WERI-Rb-1 (cell line): ENCODE measurements around the gene TXK.

Experiments
- DNase-seq: peaks from one replicate; pipeline ENCODE4 v3.0.0-alpha.2; 2020
- H3K27ac ChIP-seq: fragments of 250-450 bp; sonication (Bioruptor Pico); 2 replicates; pipeline ENCODE4 v1.5.1; 2020; ENCODE audit warnings: mild to moderate bottlenecking, moderate library complexity
- H3K27me3 ChIP-seq: fragments of 250-450 bp; sonication (Bioruptor Pico); 2 replicates; pipeline ENCODE4 v1.5.1; 2021; ENCODE audit warnings: mild to moderate bottlenecking, low read depth, moderate library complexity; ENCODE audit not compliant: insufficient read depth, severe bottlenecking
- H3K36me3 ChIP-seq: fragments of 250-450 bp; sonication (Bioruptor Pico); 2 replicates; pipeline ENCODE4 v1.5.1; 2020; ENCODE audit warnings: mild to moderate bottlenecking, moderate library complexity
- H3K4me3 ChIP-seq: 2 replicates; pipeline ENCODE4 v1.5.1; 2011; ENCODE audit warnings: low read depth, mild to moderate bottlenecking, control low read depth, low read length
- H3K9me3 ChIP-seq: fragments of 250-450 bp; sonication (Bioruptor Pico); 2 replicates; pipeline ENCODE4 v1.5.1; 2021; ENCODE audit warnings: mild to moderate bottlenecking, moderate library complexity; ENCODE audit not compliant: severe bottlenecking
- CTCF ChIP-seq: IDR thresholded peaks from 2 replicates; pipeline ENCODE4 v1.5.1; 2011; ENCODE audit warnings: low read depth, mild to moderate bottlenecking, control low read depth, inconsistent platforms, low read length

The TXK gene

GRCh38 chr4:48149827-48150370 is 15.8 kb upstream of the TXK start:
- no peak for TF ChIP-seq CTCF
- DNase-seq: no peak
- H3K27me3 ChIP-seq: no peaks in the 10 kb centered on the region
- H3K4me3 ChIP-seq: no peak overlapping the region
- no peaks in the 10 kb centered on the region for H3K9me3 ChIP-seq
- no peak overlapping the region for H3K27ac ChIP-seq
- peaks cover 11% of the 10 kb centered on the region for H3K36me3 ChIP-seq

- Histone ChIP-seq H3K9me3 (no peaks in the 10 kb centered on the region), H3K36me3 (no peaks in the 10 kb centered on the region; the same call in none of the 2 replicates)
- TF ChIP-seq CTCF: no peak
Measured at GRCh38 chr4:48147621-48148020, 13.6 kb upstream of the TXK start.

GRCh38 chr4:48141048-48141447 is 7.0 kb upstream of the TXK start:
- H3K4me3 ChIP-seq: no peak overlapping the region
- no peak for TF ChIP-seq CTCF
- DNase-seq: no peak

More at GRCh38 chr4:48147621-48148020, 13.6 kb upstream of the TXK start:
- no peaks in the 10 kb centered on the region for H3K27me3 ChIP-seq
- no peak overlapping the region for H3K27ac ChIP-seq
- DNase-seq: no peak
- H3K4me3 ChIP-seq: no peak overlapping the region

GRCh38 chr4:48139691-48140090 is 5.6 kb upstream of the TXK start:
- Histone ChIP-seq H3K27me3 (no peaks in the 10 kb centered on the region), H3K9me3 (no peaks in the 10 kb centered on the region), H3K27ac (no peak overlapping the region), H3K4me3 (no peak overlapping the region), H3K36me3 (peaks cover 24% of the 10 kb centered on the region)
- no peak for DNase-seq
- no peak for TF ChIP-seq CTCF

More at GRCh38 chr4:48141048-48141447, 7.0 kb upstream of the TXK start:
- no peak overlapping the region for H3K27ac ChIP-seq
- H3K9me3 ChIP-seq: no peaks in the 10 kb centered on the region
- peaks cover 16% of the 10 kb centered on the region for H3K36me3 ChIP-seq
- H3K27me3 ChIP-seq: no peaks in the 10 kb centered on the region

- no peak for TF ChIP-seq CTCF
- H3K9me3 ChIP-seq: no peaks in the 10 kb centered on the region
- peaks cover 24% of the 10 kb centered on the region for H3K36me3 ChIP-seq
- no peak overlapping the region for H3K27ac ChIP-seq
- DNase-seq: no peak
- H3K4me3 ChIP-seq: no peak overlapping the region
- no peaks in the 10 kb centered on the region for H3K27me3 ChIP-seq
Measured at GRCh38 chr4:48138936-48139335, 4.9 kb upstream of the TXK start.

GRCh38 chr4:48138511-48138910 is 4.5 kb upstream of the TXK start:
- peaks cover 26% of the 10 kb centered on the region for H3K36me3 ChIP-seq
- no peak overlapping the region for H3K27ac ChIP-seq
- no peak for DNase-seq
- H3K27me3 ChIP-seq: no peaks in the 10 kb centered on the region
- no peaks in the 10 kb centered on the region for H3K9me3 ChIP-seq
- no peak overlapping the region for H3K4me3 ChIP-seq
- no peak for TF ChIP-seq CTCF
